Urothelium cell line (cell line): ENCODE results near the gene FCRLB.
"Not testable (repeated sequence)": the region's sequence is repeated elsewhere in the genome, so short reads cannot be mapped to it uniquely, and the experiment has no call there.

Source experiments
- DNase-seq: peaks from one replicate; pipeline ENCODE4 v3.0.0; 2011; ENCODE audit warnings: low spot score, mixed read lengths
- FAIRE-seq: peaks from 2 replicates; lab custom pipeline; 2011; peaks lifted over from hg19 to GRCh38; lab: Jason Lieb, UNC

The FCRLB gene

GRCh38 chr1:161738627-161739287 lies 17.4 kb downstream of the FCRLB start:
- peak; percentile 63 for DNase-seq

DNA sequence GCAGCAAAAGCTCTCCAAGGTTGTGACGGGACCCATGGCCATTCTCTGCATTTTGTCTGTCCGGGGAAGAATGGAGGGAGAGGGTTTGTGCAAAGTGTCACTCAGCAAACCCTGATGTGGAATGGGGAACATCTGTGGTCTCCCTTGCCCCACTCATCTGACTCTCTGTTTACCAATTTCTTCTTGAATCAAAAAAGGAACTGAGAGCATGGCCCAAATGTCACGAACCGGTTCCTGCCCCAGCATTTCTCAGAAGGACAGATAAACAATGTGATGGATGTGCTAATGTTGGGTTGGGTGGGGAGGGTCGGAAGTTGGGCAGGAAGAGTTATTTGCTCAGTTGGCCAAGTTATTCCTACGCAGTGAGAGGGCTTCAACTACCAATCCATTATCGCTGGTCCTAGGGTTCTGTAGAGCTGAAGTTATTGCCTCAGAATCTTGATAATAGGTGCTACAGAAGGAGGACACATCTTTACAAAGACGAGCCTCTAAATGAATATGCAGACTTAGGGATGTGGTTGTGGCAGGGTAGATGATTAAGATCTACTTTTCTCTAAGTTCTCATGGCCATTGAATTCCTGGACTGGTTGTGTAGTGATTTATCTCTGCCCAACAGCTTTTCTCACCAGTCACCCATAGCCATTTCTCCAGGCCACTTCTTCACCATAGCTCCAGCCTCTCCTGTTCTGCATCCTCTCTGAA lies 18.7 kb downstream of the FCRLB start:
- FAIRE-seq (no peak), DNase-seq (no peak)

More at GRCh38 chr1:161738627-161739287, 17.4 kb downstream of the FCRLB start:
- no peak for FAIRE-seq

- no peak for FAIRE-seq
- no peak for DNase-seq
These were observed 19.6 kb downstream of the FCRLB start for GRCh38 chr1:161740921-161741320.

DNA sequence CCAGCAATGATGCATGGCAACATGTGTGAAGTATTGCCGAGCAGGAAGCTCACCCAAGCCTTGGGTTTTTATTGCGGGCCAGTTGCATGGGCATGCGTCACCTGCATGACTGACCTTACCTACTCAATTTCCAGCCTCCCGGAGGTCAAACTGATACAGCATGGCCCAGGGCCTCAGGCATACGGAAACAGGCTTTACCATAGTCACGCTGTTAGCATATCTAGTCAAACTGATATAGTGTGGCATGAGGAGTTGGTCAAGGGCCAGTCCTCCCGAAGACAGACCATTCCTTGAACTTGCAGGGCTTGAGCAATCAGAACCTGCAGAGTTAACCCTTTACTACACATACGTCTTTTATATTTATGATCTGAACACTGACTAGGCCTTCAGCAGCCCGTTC lies 21.9 kb downstream of the FCRLB start:
- FAIRE-seq, result no peak
- DNase-seq, result no peak

DNA sequence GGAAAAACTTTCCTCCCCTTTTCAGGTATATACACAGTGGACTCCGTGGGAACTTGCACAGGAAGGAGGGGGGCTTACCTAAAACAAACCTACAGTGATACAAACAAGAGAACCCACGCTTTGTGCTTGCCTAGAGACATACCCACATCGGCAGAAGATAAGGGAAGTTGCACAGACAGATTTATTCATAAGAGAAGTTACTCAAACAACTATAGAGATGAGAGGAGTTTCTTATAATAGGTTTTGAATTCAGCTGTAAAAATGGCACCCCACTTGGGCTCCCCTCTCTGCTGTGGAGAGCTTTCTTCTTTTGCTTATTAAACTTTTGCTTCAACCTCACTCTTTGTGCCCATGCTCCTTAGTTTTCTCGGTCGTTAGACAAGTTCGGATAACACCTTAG lies 26.5 kb downstream of the FCRLB start:
- no peak for FAIRE-seq
- no peak for DNase-seq

DNA sequence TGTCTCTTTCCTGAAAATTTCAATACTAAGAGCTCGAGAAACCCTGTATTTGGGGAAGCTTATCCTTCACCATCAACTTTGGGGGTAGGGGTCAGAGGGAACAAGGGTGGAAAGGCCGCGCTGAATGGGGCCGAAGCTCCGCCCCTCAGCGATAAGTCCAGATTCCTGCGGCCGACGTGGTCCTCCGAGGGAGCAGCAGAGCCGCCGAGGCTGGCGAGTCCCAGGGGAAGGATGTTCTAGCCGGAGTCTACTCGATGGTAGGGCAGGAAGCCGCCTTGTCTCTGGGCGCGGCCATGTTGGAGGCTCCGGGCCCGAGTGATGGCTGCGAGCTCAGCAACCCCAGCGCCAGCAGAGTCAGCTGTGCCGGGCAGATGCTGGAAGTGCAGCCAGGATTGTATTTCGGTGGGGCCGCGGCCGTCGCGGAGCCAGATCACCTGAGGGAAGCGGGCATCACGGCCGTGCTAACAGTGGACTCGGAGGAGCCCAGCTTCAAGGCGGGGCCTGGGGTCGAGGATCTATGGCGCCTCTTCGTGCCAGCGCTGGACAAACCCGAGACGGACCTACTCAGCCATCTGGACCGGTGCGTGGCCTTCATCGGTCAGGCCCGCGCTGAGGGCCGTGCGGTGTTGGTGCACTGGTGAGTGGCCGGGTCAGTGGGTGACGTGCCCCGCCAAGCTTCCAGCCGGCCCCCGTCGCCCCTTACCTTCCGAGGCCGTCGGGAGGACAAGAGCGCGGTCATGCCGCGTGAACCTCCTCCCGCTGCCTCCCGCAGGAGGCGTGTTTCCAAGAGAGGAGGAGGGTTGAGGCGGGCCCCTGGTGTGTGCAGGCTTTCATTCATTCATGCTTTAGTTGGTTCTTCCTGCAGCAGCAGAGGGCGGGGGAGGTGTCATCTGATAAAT lies 28.4 kb downstream of the FCRLB start, which contains the start of gene DUSP12:
Gene DUSP12, plus strand, starts transcription at position 278 of the 899 bp plus-strand sequence. Its CDS starts 16 bp downstream, at position 294.
- no peak for FAIRE-seq
- DNase-seq, result peak; percentile 96

DNA sequence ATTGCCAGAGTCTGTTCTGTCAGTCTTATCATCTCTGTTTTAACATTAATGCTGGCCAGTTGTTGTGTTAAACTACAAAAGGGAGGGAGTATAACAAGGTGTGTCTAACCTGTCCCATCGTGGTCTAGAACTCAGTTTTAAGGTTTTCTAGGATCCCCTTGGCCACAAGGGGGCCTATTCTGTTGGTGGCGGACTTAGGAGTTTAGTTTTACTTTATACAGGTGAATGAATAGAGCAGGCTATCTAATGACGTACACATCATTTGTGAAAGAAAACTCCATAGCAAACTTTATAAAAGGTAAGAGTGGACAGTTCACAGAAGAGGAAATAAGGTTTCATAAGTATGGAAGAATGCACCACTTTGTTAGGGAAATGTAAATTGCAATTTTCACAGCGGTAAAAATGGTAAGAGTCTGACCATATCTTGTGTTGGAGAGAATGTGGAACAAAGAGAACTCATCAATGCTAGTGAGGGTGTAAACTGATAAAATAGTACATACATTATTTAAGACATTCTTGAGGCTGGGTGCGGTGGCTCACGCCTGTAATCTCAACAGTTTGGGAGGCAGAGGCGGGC lies 42.3 kb downstream of the FCRLB start:
- FAIRE-seq (no peak), DNase-seq (peak; percentile 39)

DNA sequence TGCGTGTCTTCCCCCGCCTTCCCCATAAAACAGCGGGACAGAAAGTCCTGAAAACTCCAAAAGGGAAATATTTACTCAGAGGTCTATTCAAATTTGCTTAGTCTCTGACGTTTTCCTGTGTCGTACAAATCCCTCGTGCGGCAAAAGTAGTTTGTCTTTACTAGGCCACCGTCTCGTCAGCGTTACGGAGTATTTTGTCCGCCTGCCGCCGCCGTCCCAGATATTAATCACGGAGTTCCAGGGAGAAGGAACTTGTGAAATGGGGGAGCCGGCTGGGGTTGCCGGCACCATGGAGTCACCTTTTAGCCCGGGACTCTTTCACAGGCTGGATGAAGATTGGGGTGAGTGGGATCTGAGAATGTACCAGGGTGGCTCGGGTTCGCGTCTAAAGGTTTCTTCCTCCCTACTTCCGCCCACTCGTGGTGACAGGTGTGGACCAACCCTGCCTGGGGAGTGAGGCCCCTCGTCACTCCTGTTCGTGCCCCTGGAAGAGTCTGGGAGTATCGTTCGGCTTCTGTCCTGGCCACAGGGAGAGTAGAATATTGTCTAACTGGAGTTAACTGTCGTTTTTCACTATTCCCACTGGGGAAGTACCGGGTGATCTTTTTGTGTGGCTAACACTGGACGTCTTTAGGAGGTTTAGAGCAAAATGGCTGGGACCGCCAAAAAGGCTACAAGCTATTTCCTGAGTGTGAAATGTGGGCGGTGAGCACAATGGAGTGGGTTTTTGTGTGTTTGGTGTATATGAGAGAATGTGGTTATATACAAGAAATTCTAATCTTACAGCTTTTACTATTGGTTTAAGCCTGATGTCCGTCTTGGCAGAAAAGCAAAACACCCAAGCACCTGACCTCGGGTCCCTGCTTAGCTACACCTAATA lies 45.0 kb downstream of the FCRLB start, which contains the start of gene ATF6:
Gene ATF6, plus strand, starts transcription at position 219 of the 880 bp plus-strand sequence. Its CDS starts 41 bp downstream, at position 260.
- DNase-seq (peak; percentile 80), FAIRE-seq (no peak)

DNA sequence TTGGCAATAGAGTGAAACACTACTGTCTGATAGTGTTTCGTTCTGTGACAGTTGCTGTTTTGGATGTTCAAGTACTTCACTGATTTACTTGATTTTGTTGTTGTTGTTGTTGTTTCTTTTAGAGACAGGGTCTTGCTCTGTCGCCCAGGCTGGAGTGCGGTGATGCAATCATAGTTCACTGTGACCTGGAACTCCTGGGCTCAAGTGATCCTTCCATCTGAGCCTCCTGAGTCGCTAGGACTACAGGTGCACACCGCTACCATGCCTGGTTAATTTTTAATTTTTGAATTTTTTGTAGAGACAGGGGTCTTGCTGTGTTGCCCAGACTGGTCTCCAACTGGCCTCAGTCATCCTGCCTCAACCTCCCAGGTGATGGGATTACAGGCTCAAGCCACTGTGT lies 47.1 kb downstream of the FCRLB start:
- DNase-seq (no peak), FAIRE-seq (no peak)

GRCh38 chr1:161768986-161769672 lies 47.8 kb downstream of the FCRLB start:
- FAIRE-seq (no peak), DNase-seq (no peak)

DNA sequence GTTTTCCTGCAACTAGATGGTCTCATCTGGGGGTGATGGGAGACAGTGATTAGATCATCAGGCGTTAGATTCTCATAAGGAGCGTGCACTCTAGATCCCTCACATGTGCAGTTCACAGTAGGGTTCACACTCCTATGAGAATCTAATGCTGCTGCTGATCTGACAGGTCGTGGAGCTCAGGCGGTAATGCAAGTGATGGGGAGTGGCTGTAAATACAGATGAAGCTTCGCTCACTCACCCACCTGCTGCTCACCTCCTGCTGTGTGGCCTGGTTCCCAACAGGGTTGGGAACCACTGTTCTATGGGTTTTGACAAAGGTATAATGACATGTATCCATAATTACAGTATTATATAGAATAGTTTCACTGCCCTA lies 48.3 kb downstream of the FCRLB start:
- DNase-seq, FAIRE-seq: not testable (repeated sequence)

- no peak for FAIRE-seq
- DNase-seq, result no peak
These were observed 48.9 kb downstream of the FCRLB start for GRCh38 chr1:161770250-161770649.

DNA sequence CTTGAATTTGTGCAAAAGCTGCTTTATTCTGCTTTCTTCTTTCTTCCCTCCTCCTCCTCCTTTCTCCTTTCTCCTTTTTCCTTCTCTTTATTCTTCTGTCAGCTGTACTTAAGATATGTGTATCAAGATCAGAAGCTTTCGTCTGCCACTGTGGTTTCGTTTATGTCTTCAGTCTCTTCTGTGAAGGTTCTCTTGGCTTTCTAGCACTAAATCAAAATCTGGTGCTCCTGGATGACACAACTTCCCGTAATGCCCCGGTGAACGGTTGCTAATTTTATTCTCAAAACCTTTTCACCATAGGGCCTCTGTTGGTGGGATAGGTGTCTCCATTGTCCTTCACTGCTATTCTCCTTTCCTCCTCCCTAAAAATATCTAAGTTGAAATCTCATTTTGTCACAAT lies 49.8 kb downstream of the FCRLB start:
- FAIRE-seq (no peak), DNase-seq (no peak)

DNA sequence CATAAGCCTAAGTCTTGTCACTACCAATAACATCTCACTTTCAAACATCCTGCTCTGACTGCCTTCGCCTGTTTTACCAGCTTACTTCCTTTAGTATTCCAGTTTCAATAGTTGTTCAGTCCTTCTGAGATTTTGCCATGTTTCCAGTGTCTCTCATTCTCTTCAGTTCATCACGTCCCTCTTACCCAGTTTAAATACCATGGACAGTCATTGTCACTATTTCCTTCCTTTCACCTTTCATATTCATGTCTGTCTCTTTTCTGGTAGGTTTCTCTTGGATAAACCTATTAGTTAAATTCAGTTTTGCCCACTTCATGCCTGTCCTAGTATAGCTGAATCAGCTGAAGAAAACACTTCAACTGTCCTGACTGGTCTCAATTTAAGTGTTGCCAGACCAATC lies 50.6 kb downstream of the FCRLB start:
- DNase-seq (no peak), FAIRE-seq (no peak)

DNA sequence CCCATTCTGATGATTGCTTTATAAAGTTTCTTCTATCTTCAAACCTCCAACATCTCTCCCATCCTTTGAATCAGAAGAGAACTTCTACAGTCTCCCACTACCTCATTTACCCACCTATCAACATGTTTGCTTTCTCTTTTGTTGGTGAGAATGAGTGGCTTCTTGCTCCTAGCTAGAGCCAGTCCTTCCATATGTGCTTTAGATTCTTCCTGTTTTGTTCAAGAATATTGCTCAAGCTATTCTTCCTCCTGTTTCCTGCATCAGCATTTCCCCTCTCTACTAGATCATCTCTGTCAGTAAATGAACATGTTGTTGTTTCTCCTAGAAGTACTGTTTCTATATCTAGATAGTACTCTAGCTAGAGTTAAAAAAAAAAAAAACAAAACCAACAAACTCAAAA lies 51.1 kb downstream of the FCRLB start:
- DNase-seq (no peak), FAIRE-seq (no peak)

GRCh38 chr1:161773791-161774190 lies 52.4 kb downstream of the FCRLB start:
- DNase-seq (no peak), FAIRE-seq (no peak)

DNA sequence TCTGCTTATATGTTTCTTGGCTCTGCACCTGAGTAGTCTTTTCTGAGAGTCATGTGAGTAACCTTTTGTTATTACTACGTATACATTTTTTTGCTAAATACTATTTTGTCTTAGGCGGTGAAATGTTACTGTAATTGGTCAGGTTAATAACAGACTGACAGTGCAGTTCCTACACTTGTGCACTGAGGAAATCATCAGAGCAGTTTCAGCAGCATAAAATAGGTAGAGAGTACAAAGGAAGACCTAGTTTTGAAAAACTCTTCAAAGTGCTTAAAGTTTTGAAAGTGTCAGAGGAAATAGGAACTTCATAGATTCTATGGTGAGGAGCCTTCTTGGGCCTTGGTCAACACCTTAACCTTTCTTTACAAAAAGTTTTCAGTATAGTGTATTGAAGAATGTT lies 55.9 kb downstream of the FCRLB start:
- FAIRE-seq, result no peak
- DNase-seq, result no peak
